ENCODE data around the gene SPOP.

SPOP gene

GRCh38 chr17:49549691-49550678 lies 127.9 kb downstream of the SPOP start:
- no peak for DNase-seq (ENCODE audit: low read depth)

DNA sequence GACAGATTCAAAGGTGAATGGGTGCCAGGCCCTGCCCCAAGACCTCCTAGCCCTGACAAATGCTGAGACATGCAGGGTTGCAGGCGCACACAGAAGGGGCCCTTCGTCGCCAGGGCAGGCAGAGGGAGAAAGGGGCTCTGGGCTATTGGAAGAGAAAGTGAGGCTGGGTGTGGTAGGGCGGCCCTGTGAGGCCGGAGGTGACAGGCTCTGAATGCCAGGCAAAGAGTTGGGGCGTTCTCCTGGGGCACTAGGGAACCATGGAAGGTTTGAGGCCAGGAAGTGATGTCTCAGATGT lies 128.6 kb downstream of the SPOP start:
- DNase-seq (ENCODE audit: low read depth): no peak
